ENCODE results near the gene CADPS2.

DNA sequence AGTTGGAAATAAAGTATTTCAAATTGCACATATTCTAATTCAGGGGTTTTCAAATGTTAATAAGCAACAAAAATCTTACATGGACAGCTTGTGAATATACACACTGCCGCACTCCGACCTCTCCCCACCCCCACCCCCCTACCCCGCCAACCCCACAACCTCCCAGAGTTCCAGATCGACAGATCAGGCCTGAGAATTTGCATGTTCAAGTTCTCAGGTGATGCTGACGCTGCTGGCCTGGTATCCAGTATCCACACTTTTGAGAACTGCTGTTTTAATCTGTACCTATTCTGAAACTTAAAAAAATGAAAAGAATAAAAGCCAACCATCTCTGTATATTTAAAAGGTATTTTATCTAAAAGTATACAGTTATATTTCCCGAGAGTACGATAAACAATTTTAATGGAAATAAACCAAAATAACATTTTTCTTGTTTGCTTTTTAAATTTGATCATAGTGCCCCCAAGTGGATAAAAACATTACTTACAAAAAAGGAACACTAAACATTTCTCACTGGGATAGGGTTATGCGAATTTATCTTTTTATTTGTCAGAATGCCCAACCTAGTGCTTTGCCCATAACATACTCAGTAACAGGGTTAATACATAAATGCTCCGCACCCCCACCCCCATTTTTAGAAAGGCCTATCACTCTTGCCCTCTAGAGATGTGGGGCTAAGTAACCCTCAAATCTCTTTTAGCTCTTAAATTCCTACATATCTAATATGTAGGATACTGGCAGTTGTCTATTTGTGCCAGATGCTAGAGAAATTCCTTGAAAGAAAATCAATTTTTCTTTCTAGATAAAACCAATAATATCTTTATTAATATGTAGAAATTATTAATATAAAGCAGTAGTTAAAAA lies 353.6 kb downstream of the CADPS2 start:
- TF ChIP-seq CEBPB (IDR thresholded peaks at IDR 0.05; ENCODE audit: borderline replicate concordance in 1 of 2, low read depth in 2 of 2, low read length in 2 of 2): no peak
- no peak for TF ChIP-seq EZH2 (IDR thresholded peaks at IDR 0.05; ENCODE audit: borderline replicate concordance, control insufficient read depth, low read depth, low read length)
- TF ChIP-seq POLR2A (IDR thresholded peaks at IDR 0.05; ENCODE audit: low read depth, low read length): no peak
- no peak for TF ChIP-seq ZNF274 (IDR thresholded peaks at IDR 0.05; ENCODE audit: insufficient read depth, insufficient read length)
- TF ChIP-seq, protein P1, sequence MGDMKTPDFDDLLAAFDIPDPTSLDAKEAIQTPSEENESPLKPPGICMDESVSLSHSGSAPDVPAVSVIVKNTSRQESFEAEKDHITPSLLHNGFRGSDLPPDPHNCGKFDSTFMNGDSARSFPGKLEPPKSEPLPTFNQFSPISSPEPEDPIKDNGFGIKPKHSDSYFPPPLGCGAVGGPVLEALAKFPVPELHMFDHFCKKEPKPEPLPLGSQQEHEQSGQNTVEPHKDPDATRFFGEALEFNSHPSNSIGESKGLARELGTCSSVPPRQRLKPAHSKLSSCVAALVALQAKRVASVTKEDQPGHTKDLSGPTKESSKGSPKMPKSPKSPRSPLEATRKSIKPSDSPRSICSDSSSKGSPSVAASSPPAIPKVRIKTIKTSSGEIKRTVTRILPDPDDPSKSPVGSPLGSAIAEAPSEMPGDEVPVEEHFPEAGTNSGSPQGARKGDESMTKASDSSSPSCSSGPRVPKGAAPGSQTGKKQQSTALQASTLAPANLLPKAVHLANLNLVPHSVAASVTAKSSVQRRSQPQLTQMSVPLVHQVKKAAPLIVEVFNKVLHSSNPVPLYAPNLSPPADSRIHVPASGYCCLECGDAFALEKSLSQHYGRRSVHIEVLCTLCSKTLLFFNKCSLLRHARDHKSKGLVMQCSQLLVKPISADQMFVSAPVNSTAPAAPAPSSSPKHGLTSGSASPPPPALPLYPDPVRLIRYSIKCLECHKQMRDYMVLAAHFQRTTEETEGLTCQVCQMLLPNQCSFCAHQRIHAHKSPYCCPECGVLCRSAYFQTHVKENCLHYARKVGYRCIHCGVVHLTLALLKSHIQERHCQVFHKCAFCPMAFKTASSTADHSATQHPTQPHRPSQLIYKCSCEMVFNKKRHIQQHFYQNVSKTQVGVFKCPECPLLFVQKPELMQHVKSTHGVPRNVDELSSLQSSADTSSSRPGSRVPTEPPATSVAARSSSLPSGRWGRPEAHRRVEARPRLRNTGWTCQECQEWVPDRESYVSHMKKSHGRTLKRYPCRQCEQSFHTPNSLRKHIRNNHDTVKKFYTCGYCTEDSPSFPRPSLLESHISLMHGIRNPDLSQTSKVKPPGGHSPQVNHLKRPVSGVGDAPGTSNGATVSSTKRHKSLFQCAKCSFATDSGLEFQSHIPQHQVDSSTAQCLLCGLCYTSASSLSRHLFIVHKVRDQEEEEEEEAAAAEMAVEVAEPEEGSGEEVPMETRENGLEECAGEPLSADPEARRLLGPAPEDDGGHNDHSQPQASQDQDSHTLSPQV (IDR thresholded peaks at IDR 0.05): no peak
- no peak for TF ChIP-seq NFXL1 (IDR thresholded peaks at IDR 0.05; ENCODE audit: borderline replicate concordance)
- no peak for TF ChIP-seq MEF2A (IDR thresholded peaks at IDR 0.05; ENCODE audit: insufficient read depth, low read depth, low read length)
- TF ChIP-seq POLR2AphosphoS5 (IDR thresholded peaks at IDR 0.05; ENCODE audit: low read length): no peak
- no peak for TF ChIP-seq BRCA1 (IDR thresholded peaks at IDR 0.05; ENCODE audit: low read depth, low read length)
